Mesothelial cell of epicardium (in vitro differentiated cells): Measurements from ENCODE around the gene MICOS13. TPM values are rescaled to one million over a fixed set of nuclear protein-coding genes. Genes with fewer than 3 reads are reported as not detected.
"Not testable (repeated sequence)": the region's sequence is repeated elsewhere in the genome, so short reads cannot be mapped to it uniquely, and the experiment has no call there.

Experiments used
- DNase-seq, 2 experiments: peaks; one replicate each; pipeline ENCODE4 v3.0.0; 2021; ENCODE audit warnings: low spot score in 2 of 2; ENCODE audit not compliant: unreplicated experiment in 2 of 2
- H3K27ac Mint-ChIP-seq: 2 replicates; pipeline ENCODE4 v1.8.0; 2021; ENCODE audit warnings: mixed read lengths
- H3K27me3 Mint-ChIP-seq: 2 replicates; pipeline ENCODE4 v1.8.0; 2021; ENCODE audit warnings: low read depth, mixed read lengths
- H3K36me3 Mint-ChIP-seq: 2 replicates; pipeline ENCODE4 v1.8.0; 2021; ENCODE audit warnings: mixed read lengths
- H3K4me1 Mint-ChIP-seq: 2 replicates; pipeline ENCODE4 v1.8.0; 2021; ENCODE audit warnings: mixed read lengths
- H3K4me3 Mint-ChIP-seq: 2 replicates; pipeline ENCODE4 v1.8.0; 2021; ENCODE audit warnings: mild to moderate bottlenecking, moderate library complexity, mixed read lengths
- H3K9me3 Mint-ChIP-seq: 2 replicates; pipeline ENCODE4 v1.8.0; 2021; ENCODE audit warnings: mixed read lengths
- total RNA-seq: library from RNA; stranded (reverse); gene quantifications from 3 replicates; pipeline ENCODE4 v1.2.1, GENCODE V29; 2021
- TF ChIP-seq, protein P1 (sequence below): fragments of 200-600 bp; sonication (generic); IDR thresholded peaks from one replicate; pipeline ENCODE4 v1.5.0; 2021; ENCODE audit warnings: antibody characterized with exemption; ENCODE audit not compliant: unreplicated experiment

Gene MICOS13
- total RNA-seq, 1 donor from 2014 or later = 30.7 TPM

DNA sequence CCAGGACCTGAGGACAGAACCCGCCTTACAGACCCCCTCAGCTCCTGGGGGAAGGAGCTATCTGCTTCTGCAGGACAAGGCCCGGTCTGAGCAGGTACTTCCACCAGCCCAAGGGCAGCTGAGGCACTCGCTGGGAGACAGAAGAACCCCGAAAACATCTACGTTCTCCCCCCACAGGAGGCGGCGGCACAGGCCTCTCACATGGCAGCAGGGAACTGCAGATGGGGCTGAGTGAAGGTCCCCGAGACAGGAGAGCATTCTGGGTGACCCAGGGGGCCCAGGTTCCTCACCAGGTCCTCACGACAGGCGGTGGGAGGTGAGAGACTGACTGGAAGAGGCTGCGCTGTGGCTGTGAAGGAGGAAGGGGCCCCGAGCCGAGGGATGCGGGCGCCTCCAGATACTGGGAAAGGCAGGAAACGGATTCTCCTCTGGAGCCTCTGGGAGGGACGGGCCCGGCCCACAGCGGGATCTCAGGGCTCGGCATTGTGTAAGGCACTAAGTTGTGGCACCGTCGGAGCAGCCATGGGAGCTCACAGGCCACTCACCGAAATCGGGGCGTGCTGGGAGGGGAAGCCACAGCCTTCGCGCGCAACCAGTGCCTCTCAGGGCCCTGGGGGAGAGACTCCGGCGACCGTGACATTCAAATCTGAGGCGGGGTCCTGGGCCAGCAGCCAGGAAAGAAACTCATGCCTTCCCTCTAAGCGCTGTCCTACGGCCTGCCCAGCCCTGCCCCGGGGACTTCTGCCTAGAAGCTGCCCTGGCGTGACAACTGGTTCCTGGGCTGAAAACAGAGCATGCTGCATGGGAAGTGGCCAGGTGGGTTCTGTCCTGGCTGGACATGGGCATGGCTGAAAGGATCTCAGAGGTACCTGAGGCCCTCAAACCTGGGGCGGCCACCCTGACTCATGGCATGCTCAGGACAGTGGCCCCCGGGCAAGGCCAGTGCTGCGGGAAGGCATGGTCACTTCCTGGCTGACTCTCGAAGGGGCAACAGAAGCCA, 23.8 kb upstream of the MICOS13 start:
- DNase-seq = no peak
- Mint-ChIP-seq H3K4me1 (no peaks in the 10 kb centered on the region), H3K9me3 (no peaks in the 10 kb centered on the region), H3K36me3 (peaks cover 26% of the 10 kb centered on the region), H3K4me3 (no peak overlapping the region), H3K27me3 (no peaks in the 10 kb centered on the region), H3K27ac (no peak overlapping the region)
- TF ChIP-seq, protein P1, sequence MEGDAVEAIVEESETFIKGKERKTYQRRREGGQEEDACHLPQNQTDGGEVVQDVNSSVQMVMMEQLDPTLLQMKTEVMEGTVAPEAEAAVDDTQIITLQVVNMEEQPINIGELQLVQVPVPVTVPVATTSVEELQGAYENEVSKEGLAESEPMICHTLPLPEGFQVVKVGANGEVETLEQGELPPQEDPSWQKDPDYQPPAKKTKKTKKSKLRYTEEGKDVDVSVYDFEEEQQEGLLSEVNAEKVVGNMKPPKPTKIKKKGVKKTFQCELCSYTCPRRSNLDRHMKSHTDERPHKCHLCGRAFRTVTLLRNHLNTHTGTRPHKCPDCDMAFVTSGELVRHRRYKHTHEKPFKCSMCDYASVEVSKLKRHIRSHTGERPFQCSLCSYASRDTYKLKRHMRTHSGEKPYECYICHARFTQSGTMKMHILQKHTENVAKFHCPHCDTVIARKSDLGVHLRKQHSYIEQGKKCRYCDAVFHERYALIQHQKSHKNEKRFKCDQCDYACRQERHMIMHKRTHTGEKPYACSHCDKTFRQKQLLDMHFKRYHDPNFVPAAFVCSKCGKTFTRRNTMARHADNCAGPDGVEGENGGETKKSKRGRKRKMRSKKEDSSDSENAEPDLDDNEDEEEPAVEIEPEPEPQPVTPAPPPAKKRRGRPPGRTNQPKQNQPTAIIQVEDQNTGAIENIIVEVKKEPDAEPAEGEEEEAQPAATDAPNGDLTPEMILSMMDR = no peak

DNA sequence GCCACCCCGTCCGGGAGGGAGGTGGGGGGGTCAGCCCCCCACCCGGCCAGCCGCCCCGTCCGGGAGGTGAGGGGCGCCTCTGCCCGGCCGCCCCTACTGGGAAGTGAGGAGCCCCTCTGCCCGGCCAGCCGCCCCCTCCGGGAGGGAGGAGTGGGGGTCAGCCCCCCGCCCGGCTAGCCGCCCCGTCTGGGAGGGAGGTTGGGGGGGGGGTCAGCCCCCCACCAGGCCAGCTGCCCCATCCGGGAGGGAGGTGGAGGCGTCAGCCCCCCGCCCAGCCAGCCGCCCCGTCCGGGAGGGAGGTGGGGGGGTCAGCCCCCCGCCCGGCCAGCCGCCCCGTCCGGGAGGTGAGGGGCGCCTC, 21.7 kb upstream of the MICOS13 start:
- peaks cover 24% of the 10 kb centered on the region for H3K36me3 Mint-ChIP-seq
- H3K27me3 Mint-ChIP-seq, H3K4me1 Mint-ChIP-seq, H3K27ac Mint-ChIP-seq, H3K4me3 Mint-ChIP-seq, DNase-seq, H3K9me3 Mint-ChIP-seq: not testable (repeated sequence)

DNA sequence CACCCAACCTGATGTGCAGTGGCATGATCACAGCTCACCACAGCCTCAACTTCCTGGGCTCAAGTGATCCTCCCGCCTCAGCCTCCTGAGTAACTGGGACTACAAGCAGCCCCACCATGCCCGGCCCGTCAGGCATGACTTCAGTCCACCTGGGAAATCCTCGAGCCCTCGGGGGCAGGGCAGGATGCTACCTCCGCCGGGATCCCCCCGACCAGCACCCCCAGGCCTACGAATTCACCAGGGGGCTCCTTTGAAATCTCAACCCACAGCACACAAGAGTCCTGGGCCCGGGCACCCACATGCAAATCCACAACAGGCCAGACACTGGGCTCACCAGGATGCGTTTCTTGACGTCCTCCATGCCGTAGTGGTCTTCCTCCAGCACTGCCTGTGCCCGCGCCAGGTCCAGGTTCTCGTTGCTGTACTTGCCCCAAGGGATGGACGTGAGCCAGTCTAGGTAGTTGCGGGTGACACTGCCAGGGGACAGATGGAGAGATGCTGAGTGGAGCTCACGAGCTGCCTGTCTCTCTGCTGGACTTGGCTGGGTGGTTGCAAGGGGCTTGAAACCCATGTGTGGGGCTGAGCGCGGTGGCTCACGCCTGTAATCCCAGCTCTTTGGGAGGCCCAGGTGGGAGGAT, 20.3 kb upstream of the MICOS13 start:
- H3K36me3 Mint-ChIP-seq = peaks cover 21% of the 10 kb centered on the region
- no peaks in the 10 kb centered on the region for H3K9me3 Mint-ChIP-seq
- no peak overlapping the region for H3K27ac Mint-ChIP-seq
- H3K4me3 Mint-ChIP-seq = no peak overlapping the region
- TF ChIP-seq, protein P1 = no peak
- no peaks in the 10 kb centered on the region for H3K27me3 Mint-ChIP-seq
- DNase-seq = no peak
- no peaks in the 10 kb centered on the region for H3K4me1 Mint-ChIP-seq

DNA sequence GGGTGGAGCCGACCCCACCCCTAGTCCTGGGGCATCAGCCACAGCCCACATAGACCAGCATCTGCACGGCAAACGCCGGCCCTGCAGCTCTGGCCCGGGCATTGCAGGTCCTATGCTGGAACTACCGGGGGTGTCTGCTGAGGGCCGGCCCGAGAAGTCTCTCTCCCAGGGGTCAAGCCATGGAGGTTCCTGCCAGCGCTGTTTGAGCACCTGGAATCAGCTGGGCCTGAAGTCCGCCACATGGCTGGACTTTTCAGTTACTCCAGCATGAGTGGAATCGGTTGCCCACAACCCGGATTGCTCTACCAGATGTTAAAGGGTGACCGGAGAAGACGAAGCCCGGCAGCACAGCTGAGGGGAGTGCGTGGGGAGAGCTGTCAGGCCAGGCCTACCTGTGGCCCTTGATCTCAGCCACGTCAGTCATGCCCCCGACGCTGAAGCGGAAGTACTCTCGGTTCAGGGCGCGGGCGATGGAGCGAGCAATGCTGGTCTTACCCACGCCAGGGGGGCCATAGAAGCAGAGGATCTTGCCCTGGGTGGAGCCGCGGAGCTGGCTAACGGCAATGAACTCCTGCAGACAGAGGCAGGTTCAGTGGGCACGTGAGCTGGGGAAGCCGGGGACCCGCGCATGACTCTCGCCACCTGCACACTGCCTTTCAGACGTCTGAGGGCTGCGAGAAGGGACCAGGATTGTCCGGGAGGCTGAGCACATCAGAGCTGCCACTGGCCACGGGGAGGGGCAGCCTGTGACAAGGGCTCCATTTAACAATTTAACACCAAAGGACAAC, 18.5 kb upstream of the MICOS13 start:
- no peak overlapping the region for H3K27ac Mint-ChIP-seq
- TF ChIP-seq, protein P1 = no peak
- H3K4me1 Mint-ChIP-seq = no peaks in the 10 kb centered on the region
- no peak for DNase-seq
- H3K4me3 Mint-ChIP-seq = no peak overlapping the region
- no peaks in the 10 kb centered on the region for H3K27me3 Mint-ChIP-seq
- no peaks in the 10 kb centered on the region for H3K9me3 Mint-ChIP-seq
- H3K36me3 Mint-ChIP-seq = peaks cover 19% of the 10 kb centered on the region

DNA sequence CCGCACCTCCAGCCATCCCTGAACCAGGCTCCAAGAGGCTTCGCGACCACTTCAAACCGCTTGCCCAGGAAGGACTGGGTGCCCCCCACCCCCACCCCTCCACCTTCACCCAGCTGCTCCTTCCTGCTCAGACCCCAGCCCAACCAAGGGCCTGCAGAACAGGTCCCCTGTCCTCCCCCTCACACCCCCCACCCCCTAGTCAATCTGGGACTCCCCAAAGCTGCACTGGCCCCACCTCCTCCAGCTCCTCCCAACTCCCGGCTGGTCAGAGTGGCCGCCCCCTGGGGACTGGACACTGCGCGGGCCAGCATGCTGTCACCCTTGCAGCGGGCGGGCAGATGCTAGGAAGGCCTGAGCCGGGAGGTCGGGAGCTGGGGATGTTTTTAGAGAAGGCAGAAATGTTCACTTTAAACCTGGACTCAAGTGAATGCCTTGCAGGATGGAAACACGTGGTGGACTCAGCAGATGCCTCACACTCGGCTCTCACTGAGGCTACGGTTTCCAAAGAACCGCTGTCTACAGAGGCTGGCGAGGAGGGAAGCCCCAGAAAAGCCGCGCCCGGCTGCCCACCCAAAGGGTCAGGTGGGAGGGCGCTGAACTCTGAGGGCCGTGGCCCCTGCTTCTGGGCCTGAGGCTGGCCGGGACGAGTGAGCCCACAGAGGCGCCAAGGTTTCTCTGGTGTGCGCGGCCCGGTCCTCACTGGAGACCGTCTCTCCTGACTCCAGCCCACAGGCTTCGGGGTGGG, 17.7 kb upstream of the MICOS13 start:
- TF ChIP-seq, protein P1 = no peak
- Mint-ChIP-seq H3K9me3 (no peaks in the 10 kb centered on the region), H3K27me3 (no peaks in the 10 kb centered on the region), H3K27ac (no peak overlapping the region), H3K4me1 (no peaks in the 10 kb centered on the region), H3K36me3 (peaks cover 13% of the 10 kb centered on the region), H3K4me3 (no peak overlapping the region)
- DNase-seq = no peak
